Measurements from ENCODE around the gene SPNS3. TPM values are rescaled to one million over a fixed set of nuclear protein-coding genes. Genes with fewer than 3 reads are reported as not detected.

Gene SPNS3
- total RNA-seq, 2 donors from 2014 or later = 4.4 to 8.7 TPM

- H3K27ac Mint-ChIP-seq = peak overlapping the region in 1 of 2 donors; percentile 48
- peak in 1 of 2 donors; percentile 36 for DNase-seq (ENCODE audit: low spot score in 2 of 2)
- H3K9me3 Mint-ChIP-seq = no peaks in the 10 kb centered on the region
- peak; percentile 44 to 66 for ATAC-seq
- no peaks in the 10 kb centered on the region for H3K36me3 Mint-ChIP-seq
Measured at GRCh38 chr17:4492721-4493561, 59.2 kb downstream of the SPNS3 start.

GRCh38 chr17:4497101-4497824, 63.5 kb downstream of the SPNS3 start:
- H3K27ac Mint-ChIP-seq = no peak overlapping the region
- ATAC-seq (no peak), DNase-seq (ENCODE audit: low spot score in 2 of 2) (no peak)
- H3K9me3 Mint-ChIP-seq = no peaks in the 10 kb centered on the region
- no peaks in the 10 kb centered on the region for H3K36me3 Mint-ChIP-seq

- ATAC-seq (peak; percentile 78 to 91), DNase-seq (ENCODE audit: low spot score in 2 of 2) (peak in 1 of 2 donors; percentile 70)
- H3K9me3 Mint-ChIP-seq = no peaks in the 10 kb centered on the region
- no peaks in the 10 kb centered on the region for H3K36me3 Mint-ChIP-seq
- no peak within 1 kb of the TSS for H3K27ac Mint-ChIP-seq
Measured at GRCh38 chr17:4498461-4499397, 65.0 kb downstream of the SPNS3 start, which contains the start of gene SPNS2. Gene SPNS2 (plus strand): TSS chr17:4498881. CDS start chr17:4499048, 167 bp downstream.

GRCh38 chr17:4499431-4500190, 65.9 kb downstream of the SPNS3 start:
- Mint-ChIP-seq H3K36me3 (no peaks in the 10 kb centered on the region), H3K27ac (no peak overlapping the region), H3K9me3 (no peaks in the 10 kb centered on the region)
- peak; percentile 18 to 21 for ATAC-seq
- no peak for DNase-seq (ENCODE audit: low spot score in 2 of 2)

- no peak for DNase-seq (ENCODE audit: low spot score in 2 of 2)
- H3K36me3 Mint-ChIP-seq = no peaks in the 10 kb centered on the region
- ATAC-seq = no peak
- H3K9me3 Mint-ChIP-seq = no peaks in the 10 kb centered on the region
- no peak overlapping the region for H3K27ac Mint-ChIP-seq
Measured at GRCh38 chr17:4500191-4500571, 66.4 kb downstream of the SPNS3 start.

- ATAC-seq = no peak
- Mint-ChIP-seq H3K27ac (no peak overlapping the region), H3K9me3 (no peaks in the 10 kb centered on the region), H3K36me3 (no peaks in the 10 kb centered on the region)
- DNase-seq (ENCODE audit: low spot score in 2 of 2) = no peak
Measured at GRCh38 chr17:4501295-4501949, 67.7 kb downstream of the SPNS3 start.

GRCh38 chr17:4502466-4503154, 68.9 kb downstream of the SPNS3 start:
- ATAC-seq = no peak
- no peaks in the 10 kb centered on the region for H3K36me3 Mint-ChIP-seq
- no peak overlapping the region for H3K27ac Mint-ChIP-seq
- DNase-seq (ENCODE audit: low spot score in 2 of 2) = no peak
- H3K9me3 Mint-ChIP-seq = no peaks in the 10 kb centered on the region

- ATAC-seq (no peak), DNase-seq (ENCODE audit: low spot score in 2 of 2) (no peak)
- no peaks in the 10 kb centered on the region for H3K9me3 Mint-ChIP-seq
- H3K36me3 Mint-ChIP-seq = no peaks in the 10 kb centered on the region
- H3K27ac Mint-ChIP-seq = no peak overlapping the region
Measured at GRCh38 chr17:4503283-4504025, 69.7 kb downstream of the SPNS3 start.

GRCh38 chr17:4504188-4504587, 70.4 kb downstream of the SPNS3 start:
- ATAC-seq = peak; percentile 21 to 26
- Mint-ChIP-seq H3K27ac (no peak overlapping the region), H3K9me3 (no peaks in the 10 kb centered on the region), H3K36me3 (no peaks in the 10 kb centered on the region)
- no peak for DNase-seq (ENCODE audit: low spot score in 2 of 2)

GRCh38 chr17:4505187-4505586, 71.4 kb downstream of the SPNS3 start:
- Mint-ChIP-seq H3K9me3 (no peaks in the 10 kb centered on the region), H3K36me3 (no peaks in the 10 kb centered on the region), H3K27ac (no peak overlapping the region)
- no peak for DNase-seq (ENCODE audit: low spot score in 2 of 2)
- peak in 1 of 2 donors; percentile 56 for ATAC-seq

GRCh38 chr17:4506175-4506813, 72.6 kb downstream of the SPNS3 start:
- DNase-seq (ENCODE audit: low spot score in 2 of 2) (no peak), ATAC-seq (no peak)
- Mint-ChIP-seq H3K27ac (no peak overlapping the region), H3K9me3 (no peaks in the 10 kb centered on the region), H3K36me3 (no peaks in the 10 kb centered on the region)

GRCh38 chr17:4506892-4507291, 73.2 kb downstream of the SPNS3 start:
- no peak for ATAC-seq

GRCh38 chr17:4507361-4508111, 73.8 kb downstream of the SPNS3 start:
- ATAC-seq = no peak
- Mint-ChIP-seq H3K27ac (peak overlapping the region in 1 of 2 donors; percentile 39), H3K9me3 (no peaks in the 10 kb centered on the region), H3K36me3 (no peaks in the 10 kb centered on the region)
- DNase-seq (ENCODE audit: low spot score in 2 of 2) = no peak

More at GRCh38 chr17:4506892-4507291, 73.2 kb downstream of the SPNS3 start:
- Mint-ChIP-seq H3K9me3 (no peaks in the 10 kb centered on the region), H3K36me3 (no peaks in the 10 kb centered on the region), H3K27ac (no peak overlapping the region)
- DNase-seq (ENCODE audit: low spot score in 2 of 2) = no peak
